IPS-18a (cell line): ENCODE measurements around the gene AQP12B.

Experiments
- H3K27ac ChIP-seq: one replicate; pipeline ENCODE4 v1.5.1; 2013; ENCODE audit warnings: low read length
- H3K27me3 ChIP-seq: one replicate; pipeline ENCODE4 v1.6.1; 2013; ENCODE audit warnings: mild to moderate bottlenecking, low read length; ENCODE audit not compliant: control insufficient read depth, insufficient read depth
- H3K36me3 ChIP-seq: one replicate; pipeline ENCODE4 v1.6.1; 2013; ENCODE audit warnings: low read depth, low read length; ENCODE audit not compliant: control insufficient read depth
- H3K4me1 ChIP-seq: one replicate; pipeline ENCODE4 v1.6.1; 2013; ENCODE audit warnings: low read depth, low read length; ENCODE audit not compliant: control insufficient read depth
- H3K4me3 ChIP-seq: one replicate; pipeline ENCODE4 v1.5.1; 2013; ENCODE audit warnings: low read length
- H3K9ac ChIP-seq: one replicate; pipeline ENCODE4 v1.6.1; 2013; ENCODE audit warnings: mild to moderate bottlenecking, low read length, moderate library complexity
- H3K9me3 ChIP-seq: one replicate; pipeline ENCODE4 v1.6.1; 2013; ENCODE audit warnings: low read depth, low read length; ENCODE audit not compliant: control insufficient read depth

The AQP12B gene

GRCh38 chr2:240647503-240648154, 35.1 kb downstream of the AQP12B start:
- Histone ChIP-seq H3K9ac (no peak overlapping the region), H3K36me3 (no peaks in the 10 kb centered on the region), H3K9me3 (no peaks in the 10 kb centered on the region), H3K4me3 (no peak overlapping the region), H3K4me1 (no peaks in the 10 kb centered on the region), H3K27me3 (peaks cover 10% of the 10 kb centered on the region), H3K27ac (no peak overlapping the region)

GRCh38 chr2:240646900-240647502, 35.7 kb downstream of the AQP12B start:
- peaks cover 10% of the 10 kb centered on the region for H3K27me3 ChIP-seq

GRCh38 chr2:240646176-240646899, 36.3 kb downstream of the AQP12B start:
- no peak overlapping the region for H3K9ac ChIP-seq
- no peaks in the 10 kb centered on the region for H3K9me3 ChIP-seq
- H3K27me3 ChIP-seq = peaks cover 10% of the 10 kb centered on the region
- no peak overlapping the region for H3K4me3 ChIP-seq
- no peaks in the 10 kb centered on the region for H3K36me3 ChIP-seq
- H3K4me1 ChIP-seq = no peaks in the 10 kb centered on the region
- H3K27ac ChIP-seq = no peak overlapping the region

More at GRCh38 chr2:240646900-240647502, 35.7 kb downstream of the AQP12B start:
- Histone ChIP-seq H3K9me3 (no peaks in the 10 kb centered on the region), H3K36me3 (no peaks in the 10 kb centered on the region), H3K9ac (no peak overlapping the region), H3K4me3 (no peak overlapping the region), H3K27ac (no peak overlapping the region), H3K4me1 (no peaks in the 10 kb centered on the region)

- peaks cover 10% of the 10 kb centered on the region for H3K27me3 ChIP-seq
- no peak overlapping the region for H3K27ac ChIP-seq
- no peaks in the 10 kb centered on the region for H3K9me3 ChIP-seq
- H3K9ac ChIP-seq = no peak overlapping the region
- H3K4me3 ChIP-seq = no peak overlapping the region
- H3K36me3 ChIP-seq = no peaks in the 10 kb centered on the region
- no peaks in the 10 kb centered on the region for H3K4me1 ChIP-seq
Observed at GRCh38 chr2:240645801-240646175, 36.9 kb downstream of the AQP12B start.

- Histone ChIP-seq H3K36me3 (no peaks in the 10 kb centered on the region), H3K9ac (no peak overlapping the region), H3K27ac (no peak overlapping the region), H3K27me3 (peaks cover 10% of the 10 kb centered on the region), H3K4me3 (no peak overlapping the region), H3K4me1 (no peaks in the 10 kb centered on the region), H3K9me3 (no peaks in the 10 kb centered on the region)
Observed at GRCh38 chr2:240645346-240645745, 37.3 kb downstream of the AQP12B start.

- no peaks in the 10 kb centered on the region for H3K4me1 ChIP-seq
- peaks cover 10% of the 10 kb centered on the region for H3K27me3 ChIP-seq
- H3K4me3 ChIP-seq = no peak overlapping the region
- no peaks in the 10 kb centered on the region for H3K36me3 ChIP-seq
- no peak overlapping the region for H3K9ac ChIP-seq
- no peak overlapping the region for H3K27ac ChIP-seq
- H3K9me3 ChIP-seq = no peaks in the 10 kb centered on the region
Observed at GRCh38 chr2:240644859-240645301, 37.8 kb downstream of the AQP12B start.

- Histone ChIP-seq H3K27me3 (peaks cover 10% of the 10 kb centered on the region), H3K9me3 (no peaks in the 10 kb centered on the region), H3K9ac (no peak overlapping the region), H3K27ac (no peak overlapping the region), H3K4me1 (no peaks in the 10 kb centered on the region), H3K36me3 (no peaks in the 10 kb centered on the region), H3K4me3 (no peak overlapping the region)
Observed at GRCh38 chr2:240644171-240644651, 38.5 kb downstream of the AQP12B start.

- Histone ChIP-seq H3K27me3 (peaks cover 5% of the 10 kb centered on the region), H3K4me3 (no peak overlapping the region), H3K9ac (no peak overlapping the region), H3K27ac (no peak overlapping the region), H3K9me3 (no peaks in the 10 kb centered on the region), H3K36me3 (no peaks in the 10 kb centered on the region), H3K4me1 (no peaks in the 10 kb centered on the region)
Observed at GRCh38 chr2:240643811-240644150, 38.9 kb downstream of the AQP12B start.

GRCh38 chr2:240643093-240643810, 39.4 kb downstream of the AQP12B start:
- Histone ChIP-seq H3K9ac (no peak overlapping the region), H3K27me3 (peaks cover 1% of the 10 kb centered on the region), H3K4me3 (no peak overlapping the region), H3K27ac (no peak overlapping the region), H3K9me3 (no peaks in the 10 kb centered on the region), H3K36me3 (no peaks in the 10 kb centered on the region), H3K4me1 (no peaks in the 10 kb centered on the region)

- Histone ChIP-seq H3K27ac (no peak overlapping the region), H3K36me3 (no peaks in the 10 kb centered on the region), H3K4me3 (no peak overlapping the region), H3K9ac (no peak overlapping the region), H3K9me3 (no peaks in the 10 kb centered on the region), H3K27me3 (no peaks in the 10 kb centered on the region), H3K4me1 (no peaks in the 10 kb centered on the region)
Observed at GRCh38 chr2:240642806-240643092, 39.9 kb downstream of the AQP12B start.

- Histone ChIP-seq H3K4me1 (no peaks in the 10 kb centered on the region), H3K9me3 (no peaks in the 10 kb centered on the region), H3K36me3 (no peaks in the 10 kb centered on the region), H3K27ac (no peak overlapping the region), H3K9ac (no peak overlapping the region), H3K4me3 (no peak overlapping the region), H3K27me3 (no peaks in the 10 kb centered on the region)
Observed at GRCh38 chr2:240642061-240642805, 40.5 kb downstream of the AQP12B start.
